Loucy (cell line): ENCODE results near the gene PPTC7.

ENCODE experiments used
- CTCF ChIP-seq: fragments of 200-600 bp; sonication (generic); conservative IDR thresholded peaks from 2 replicates; pipeline ENCODE4 v1.5.1; 2014; ENCODE audit warnings: mild to moderate bottlenecking, antibody characterized with exemption, low read length
- EZH2phosphoT487 ChIP-seq: fragments of 200-600 bp; IDR thresholded peaks from 2 replicates; pipeline ENCODE4 v1.6.1; 2018; ENCODE audit warnings: antibody characterized with exemption, mild to moderate bottlenecking, moderate library complexity, borderline replicate concordance

GRCh38 chr12:110619534-110619953, 36.4 kb upstream of the PPTC7 start:
- TF ChIP-seq CTCF (peak; percentile 53), EZH2phosphoT487 (no peak)
